BE2C (cell line): ENCODE results near the gene MOB3B.

Experiments used
- DNase-seq: peaks from one replicate; pipeline ENCODE4 v3.0.0-alpha.2; 2020
- H3K27me3 ChIP-seq: fragments of 250-450 bp; sonication (Bioruptor Pico); 2 replicates; pipeline ENCODE4 v1.5.1; 2020; ENCODE audit warnings: mild to moderate bottlenecking
- H3K36me3 ChIP-seq: fragments of 250-450 bp; sonication (Bioruptor Pico); 2 replicates; pipeline ENCODE4 v1.5.1; 2020; ENCODE audit warnings: mild to moderate bottlenecking
- H3K4me1 ChIP-seq: fragments of 250-450 bp; sonication (Bioruptor Pico); 2 replicates; pipeline ENCODE4 v1.5.1; 2020
- H3K4me3 ChIP-seq: 2 replicates; pipeline ENCODE4 v1.5.1; 2011; ENCODE audit warnings: low read depth, low read length
- H3K9me3 ChIP-seq: fragments of 250-450 bp; sonication (Bioruptor Pico); 2 replicates; pipeline ENCODE4 v1.5.1; 2020
- TF ChIP-seq, protein P1 (sequence below): IDR thresholded peaks from 2 replicates; pipeline ENCODE4 v1.5.1; 2012; ENCODE audit warnings: mild to moderate bottlenecking, low read depth, low read length

MOB3B gene

DNA sequence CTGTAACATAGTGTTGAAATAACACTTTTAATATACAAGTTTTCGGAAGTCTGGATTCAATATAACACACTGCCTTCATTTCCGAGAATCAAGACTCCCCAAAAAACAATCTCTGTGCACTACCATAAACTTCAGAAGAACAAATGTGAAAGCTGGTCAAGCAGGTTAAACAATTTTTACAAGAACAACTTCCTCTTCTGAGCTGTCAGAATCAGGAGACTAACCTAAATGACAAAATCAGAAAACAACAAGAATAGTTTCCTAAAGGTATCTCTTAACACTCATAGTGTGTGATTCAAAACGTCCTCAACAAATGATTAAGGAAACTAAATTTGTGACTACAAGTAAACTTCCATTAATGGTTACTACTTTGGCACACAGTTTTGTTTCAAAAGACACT lies 32.1 kb upstream of the MOB3B start:
- H3K36me3 ChIP-seq = peaks cover 11% of the 10 kb centered on the region
- DNase-seq = no peak

DNA sequence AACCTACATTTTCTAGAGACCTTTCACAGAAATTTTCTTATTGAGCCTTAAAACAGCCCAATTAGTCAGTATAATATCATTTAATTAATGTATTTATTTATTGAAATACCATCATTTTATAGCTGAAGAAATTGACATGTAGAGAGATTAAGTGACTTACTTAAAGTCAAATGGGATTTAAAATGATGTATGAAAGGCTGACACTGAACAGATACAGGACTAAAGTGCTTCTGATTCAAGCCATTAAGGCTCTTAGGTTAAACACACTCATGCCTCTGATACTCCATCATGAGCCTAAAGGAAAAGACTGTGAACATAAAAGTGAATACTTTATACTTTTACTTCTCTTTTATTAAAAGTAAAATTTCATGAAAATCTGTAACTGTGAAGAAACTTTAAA lies 30.8 kb upstream of the MOB3B start:
- Histone ChIP-seq H3K36me3 (peaks cover 15% of the 10 kb centered on the region), H3K27me3 (no peaks in the 10 kb centered on the region), H3K4me3 (no peak overlapping the region), H3K4me1 (no peaks in the 10 kb centered on the region), H3K9me3 (no peaks in the 10 kb centered on the region)
- DNase-seq = no peak
- TF ChIP-seq, protein P1, sequence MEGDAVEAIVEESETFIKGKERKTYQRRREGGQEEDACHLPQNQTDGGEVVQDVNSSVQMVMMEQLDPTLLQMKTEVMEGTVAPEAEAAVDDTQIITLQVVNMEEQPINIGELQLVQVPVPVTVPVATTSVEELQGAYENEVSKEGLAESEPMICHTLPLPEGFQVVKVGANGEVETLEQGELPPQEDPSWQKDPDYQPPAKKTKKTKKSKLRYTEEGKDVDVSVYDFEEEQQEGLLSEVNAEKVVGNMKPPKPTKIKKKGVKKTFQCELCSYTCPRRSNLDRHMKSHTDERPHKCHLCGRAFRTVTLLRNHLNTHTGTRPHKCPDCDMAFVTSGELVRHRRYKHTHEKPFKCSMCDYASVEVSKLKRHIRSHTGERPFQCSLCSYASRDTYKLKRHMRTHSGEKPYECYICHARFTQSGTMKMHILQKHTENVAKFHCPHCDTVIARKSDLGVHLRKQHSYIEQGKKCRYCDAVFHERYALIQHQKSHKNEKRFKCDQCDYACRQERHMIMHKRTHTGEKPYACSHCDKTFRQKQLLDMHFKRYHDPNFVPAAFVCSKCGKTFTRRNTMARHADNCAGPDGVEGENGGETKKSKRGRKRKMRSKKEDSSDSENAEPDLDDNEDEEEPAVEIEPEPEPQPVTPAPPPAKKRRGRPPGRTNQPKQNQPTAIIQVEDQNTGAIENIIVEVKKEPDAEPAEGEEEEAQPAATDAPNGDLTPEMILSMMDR = no peak

More for the DNA sequence above, 32.1 kb upstream of the MOB3B start:
- Histone ChIP-seq H3K9me3 (no peaks in the 10 kb centered on the region), H3K27me3 (no peaks in the 10 kb centered on the region), H3K4me1 (no peaks in the 10 kb centered on the region), H3K4me3 (no peak overlapping the region)
- TF ChIP-seq, protein P1 = no peak

DNA sequence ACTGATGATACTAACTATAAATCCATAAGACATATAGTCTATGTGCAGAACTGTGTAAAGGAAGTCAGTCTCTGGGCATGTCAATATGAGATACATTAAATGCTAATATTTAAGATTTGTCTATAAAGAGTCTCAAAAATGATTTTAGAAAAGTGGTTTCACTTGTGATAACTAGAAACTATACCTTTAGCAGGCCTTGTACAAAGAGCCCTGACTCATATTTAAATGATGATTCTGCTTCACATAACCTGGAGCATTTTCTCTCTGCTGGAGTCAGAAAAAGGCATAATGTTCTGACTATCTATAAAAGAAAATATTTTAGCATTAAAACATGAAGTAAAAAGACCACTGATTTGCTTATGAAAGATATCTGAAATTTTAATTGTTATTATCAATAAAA lies 28.7 kb upstream of the MOB3B start:
- peaks cover 27% of the 10 kb centered on the region for H3K36me3 ChIP-seq
- no peaks in the 10 kb centered on the region for H3K4me1 ChIP-seq
- TF ChIP-seq, protein P1 = no peak
- H3K9me3 ChIP-seq = no peaks in the 10 kb centered on the region
- H3K27me3 ChIP-seq = no peaks in the 10 kb centered on the region
- DNase-seq = no peak
- H3K4me3 ChIP-seq = no peak overlapping the region

DNA sequence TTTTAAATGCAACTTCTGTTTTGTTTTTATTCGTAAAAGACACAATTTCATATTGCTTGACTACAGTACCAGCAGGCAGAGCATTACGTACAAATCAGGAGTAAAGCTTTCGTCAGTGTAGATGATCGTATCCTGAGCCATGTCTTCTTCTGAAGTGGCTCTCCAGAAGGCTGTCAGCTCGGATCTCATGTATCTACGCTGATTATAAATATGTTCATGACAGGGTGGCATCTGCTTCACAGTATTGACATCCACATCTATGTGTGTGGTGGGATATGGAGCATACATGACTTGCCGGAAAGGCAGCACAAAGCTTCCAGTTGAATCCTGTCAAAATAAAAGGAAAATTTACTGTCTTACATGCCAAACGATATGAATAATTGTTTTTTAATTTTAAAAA lies 26.9 kb upstream of the MOB3B start:
- Histone ChIP-seq H3K36me3 (peaks cover 23% of the 10 kb centered on the region), H3K4me3 (no peak overlapping the region), H3K9me3 (no peaks in the 10 kb centered on the region), H3K4me1 (no peaks in the 10 kb centered on the region), H3K27me3 (no peaks in the 10 kb centered on the region)
- TF ChIP-seq, protein P1 = no peak
- no peak for DNase-seq

DNA sequence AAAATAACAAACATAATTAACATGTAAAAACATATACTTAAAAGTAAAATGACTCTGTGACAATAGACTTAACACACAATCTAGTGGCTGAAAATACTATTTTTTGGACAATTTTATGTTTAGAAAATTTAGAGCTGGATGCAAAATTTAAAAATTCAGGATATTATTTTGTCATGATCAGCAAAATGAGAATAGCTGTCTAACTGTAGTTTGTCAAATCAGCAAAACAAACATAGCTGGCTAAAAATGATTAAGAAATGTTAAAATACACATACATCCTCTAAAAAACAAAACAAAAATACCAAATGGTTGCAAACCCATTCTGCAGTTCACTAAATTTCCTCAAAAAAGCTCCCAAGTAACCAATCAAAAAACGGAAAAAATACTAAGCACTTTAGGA lies 25.1 kb upstream of the MOB3B start:
- Histone ChIP-seq H3K9me3 (no peaks in the 10 kb centered on the region), H3K36me3 (peaks cover 19% of the 10 kb centered on the region), H3K27me3 (no peaks in the 10 kb centered on the region), H3K4me3 (no peak overlapping the region), H3K4me1 (no peaks in the 10 kb centered on the region)
- TF ChIP-seq, protein P1 = no peak
- no peak for DNase-seq

GRCh38 chr9:27549196-27549755 lies 19.7 kb upstream of the MOB3B start:
- Histone ChIP-seq H3K4me1 (no peaks in the 10 kb centered on the region; the same call in 1 of the 2 replicates), H3K9me3 (no peaks in the 10 kb centered on the region), H3K27me3 (no peaks in the 10 kb centered on the region), H3K4me3 (no peak overlapping the region), H3K36me3 (peaks cover 11% of the 10 kb centered on the region; the same call in 1 of the 2 replicates)
- no peak for DNase-seq
- TF ChIP-seq, protein P1 = no peak
